ENCODE data around the gene DNAJB9.
"Not testable (repeated sequence)": the region's sequence is repeated elsewhere in the genome, so short reads cannot be mapped to it uniquely, and the experiment has no call there.

Gene DNAJB9

DNA sequence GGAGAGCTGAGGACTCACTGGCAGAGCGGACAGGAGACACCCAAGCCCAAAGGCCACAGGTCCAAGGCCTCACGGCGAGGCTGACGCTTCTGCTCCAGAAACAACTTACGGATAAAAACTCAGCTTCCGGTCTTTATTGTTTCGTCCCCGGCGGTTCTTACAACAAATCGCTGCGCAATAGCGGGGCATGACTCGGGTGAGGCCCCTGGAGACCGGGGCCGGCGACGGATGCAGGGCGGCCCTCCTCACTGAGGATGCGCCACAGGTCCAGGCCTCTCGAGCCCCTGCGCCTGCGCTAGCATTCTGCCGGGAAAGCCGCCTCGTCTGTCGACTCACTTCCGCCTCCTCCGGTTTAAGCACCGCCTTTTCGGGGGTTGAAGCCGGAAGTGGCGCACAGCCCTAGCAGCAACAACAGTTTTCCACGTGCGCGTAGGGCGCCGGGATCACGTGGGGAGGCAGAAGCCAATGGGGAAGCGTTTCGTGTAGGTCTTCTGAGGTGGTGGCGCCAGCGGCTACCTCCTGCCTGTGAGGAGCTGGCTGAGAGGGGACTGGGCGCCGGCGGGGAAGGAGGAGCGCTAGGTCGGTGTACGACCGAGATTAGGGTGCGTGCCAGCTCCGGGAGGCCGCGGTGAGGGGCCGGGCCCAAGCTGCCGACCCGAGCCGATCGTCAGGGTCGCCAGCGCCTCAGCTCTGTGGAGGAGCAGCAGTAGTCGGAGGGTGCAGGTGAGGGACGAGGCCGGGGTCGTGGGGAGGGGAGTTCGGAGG, at the start of gene DNAJB9, which contains the start of gene THAP5:
TSS of gene DNAJB9 (plus strand) at position 494 of the 765 bp plus-strand sequence. CDS start 1,853 bp downstream, outside the sequence.
TSS of gene THAP5 (minus strand) at position 326 of the 765 bp plus-strand sequence. CDS start at position 189, 137 bp downstream.
- DNase-seq, result peak; percentile 99

DNA sequence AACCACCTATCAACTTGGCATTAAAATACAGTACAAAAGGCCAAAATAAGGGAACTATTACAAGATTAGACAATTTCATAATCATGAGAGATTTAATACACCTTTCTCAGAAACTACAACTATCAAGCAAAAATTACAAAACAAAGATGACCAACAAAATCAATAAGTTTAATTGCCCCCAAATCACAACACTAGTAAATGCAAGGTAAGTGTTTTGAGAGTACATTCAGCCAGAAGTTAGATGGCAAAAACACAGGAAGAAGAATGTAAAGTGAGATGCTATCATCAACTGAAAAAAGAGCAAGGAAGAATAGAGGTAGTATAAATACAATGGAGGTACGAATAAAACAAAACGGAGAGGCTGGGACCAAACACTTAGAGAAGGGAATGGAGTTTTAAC, 46.9 kb upstream of the DNAJB9 start:
- DNase-seq, result no peak

- no peak for DNase-seq
Observed at GRCh38 chr7:108525327-108525984, 44.2 kb upstream of the DNAJB9 start.

DNA sequence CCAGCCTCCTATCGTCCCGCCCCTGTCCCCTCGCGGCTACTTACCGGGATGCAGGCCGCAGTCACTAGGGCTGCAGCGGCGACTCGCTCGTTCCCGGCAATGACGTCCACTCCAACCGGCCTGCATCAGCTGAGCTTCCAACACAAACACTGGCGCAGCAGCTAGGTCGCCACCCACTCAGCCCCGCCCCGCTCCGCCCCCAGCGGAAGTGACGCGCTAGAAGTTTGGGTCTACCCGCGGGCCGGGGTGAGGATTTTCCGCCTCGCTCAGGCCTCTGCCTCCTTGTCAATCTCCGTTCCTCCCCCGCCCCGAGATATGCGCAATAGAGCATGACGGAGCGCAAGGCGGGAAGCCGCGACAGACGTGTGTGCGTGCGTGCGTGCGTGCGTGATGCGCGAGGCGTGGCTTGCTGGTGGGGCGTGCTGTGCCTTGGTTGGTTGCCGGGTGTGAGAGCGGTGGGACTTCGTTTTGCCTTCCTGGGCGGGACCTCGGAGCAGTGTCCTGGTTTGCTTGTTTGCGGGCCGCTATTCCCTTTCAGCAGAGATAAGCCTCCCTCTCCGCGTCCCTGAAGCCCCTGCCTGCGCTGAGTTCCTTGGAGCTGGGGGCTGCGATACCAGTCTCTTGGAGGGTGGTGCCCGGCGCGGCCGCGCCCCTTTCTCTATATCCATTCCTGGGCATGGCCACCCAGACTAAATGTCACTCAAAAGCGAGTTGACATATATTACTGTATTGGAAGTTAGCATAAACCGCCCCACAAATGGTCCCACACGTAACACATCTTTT, 43.5 kb upstream of the DNAJB9 start, which contains the start of gene PNPLA8:
TSS of gene PNPLA8 (minus strand) at position 151 of the 783 bp plus-strand sequence. CDS start 10,644 bp downstream, outside the sequence.
- peak; percentile 100 for DNase-seq

- no peak for DNase-seq
Observed at GRCh38 chr7:108526768-108527017, 43.0 kb upstream of the DNAJB9 start.

DNA sequence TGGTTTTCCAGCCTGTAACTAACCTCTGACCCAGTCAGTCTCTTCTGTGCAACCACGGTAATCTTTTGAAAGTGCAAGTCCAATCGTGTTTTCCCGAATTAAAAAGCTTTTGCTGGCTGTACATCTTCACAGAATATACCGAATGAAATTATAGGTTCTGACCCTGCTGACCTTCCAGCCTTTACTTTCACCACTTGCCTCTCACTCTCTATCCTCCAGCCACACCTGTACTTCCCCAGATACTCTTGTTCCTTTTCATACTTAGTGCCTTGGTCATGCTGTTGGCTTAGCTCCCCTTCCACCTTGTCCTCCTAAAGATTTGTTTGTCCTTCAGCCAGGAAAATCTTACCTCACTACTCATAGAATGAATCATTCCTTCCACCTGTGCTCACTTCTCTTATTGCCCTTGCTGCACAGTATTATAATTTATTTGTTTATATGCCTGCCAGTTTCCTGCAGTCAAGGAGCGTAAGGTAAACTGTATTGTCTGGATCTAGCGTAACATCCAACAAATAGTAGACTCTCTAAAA, 41.4 kb upstream of the DNAJB9 start:
- DNase-seq, result no peak

DNA sequence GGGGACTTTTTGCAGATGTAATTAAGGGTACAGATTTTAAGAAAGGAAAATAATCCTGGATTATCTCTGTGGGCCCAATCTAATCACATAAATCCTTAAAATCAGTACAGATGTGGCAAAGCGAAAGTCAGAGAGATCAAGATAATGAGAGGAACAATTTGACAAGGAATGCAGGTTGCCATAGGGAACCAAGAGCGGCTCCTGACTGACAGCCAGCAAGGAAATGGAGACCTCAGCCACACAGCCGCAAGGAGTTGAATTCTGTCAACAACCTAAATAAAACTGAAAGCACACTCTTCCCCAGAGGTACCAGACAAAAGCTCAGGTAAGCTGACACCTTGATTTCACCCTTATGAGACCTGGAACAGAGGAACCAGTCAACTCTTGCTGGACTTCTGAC, 40.3 kb upstream of the DNAJB9 start:
- no peak for DNase-seq

- DNase-seq, result no peak
Observed at GRCh38 chr7:108533712-108534111, 36.0 kb upstream of the DNAJB9 start.

- no peak for DNase-seq
Observed at GRCh38 chr7:108535257-108535656, 34.4 kb upstream of the DNAJB9 start.

DNA sequence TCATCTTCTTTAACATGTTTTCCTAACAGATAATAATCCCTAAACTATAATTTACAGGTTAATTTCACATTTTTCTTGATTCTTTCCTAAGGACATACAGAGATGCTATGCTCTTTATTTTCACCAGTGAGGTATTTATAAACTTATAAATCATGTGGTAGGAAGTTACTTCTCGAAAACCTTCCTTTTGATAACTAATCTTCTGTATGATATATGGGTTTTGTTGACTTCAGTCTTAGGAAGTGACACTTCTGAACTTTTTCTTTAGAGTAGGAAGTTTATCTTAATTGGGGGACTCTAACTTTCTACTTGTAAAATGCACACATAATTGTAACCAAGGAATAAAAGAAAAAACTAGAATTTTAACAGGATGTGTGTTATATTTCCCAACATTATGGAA, 33.9 kb upstream of the DNAJB9 start:
- no peak for DNase-seq

DNA sequence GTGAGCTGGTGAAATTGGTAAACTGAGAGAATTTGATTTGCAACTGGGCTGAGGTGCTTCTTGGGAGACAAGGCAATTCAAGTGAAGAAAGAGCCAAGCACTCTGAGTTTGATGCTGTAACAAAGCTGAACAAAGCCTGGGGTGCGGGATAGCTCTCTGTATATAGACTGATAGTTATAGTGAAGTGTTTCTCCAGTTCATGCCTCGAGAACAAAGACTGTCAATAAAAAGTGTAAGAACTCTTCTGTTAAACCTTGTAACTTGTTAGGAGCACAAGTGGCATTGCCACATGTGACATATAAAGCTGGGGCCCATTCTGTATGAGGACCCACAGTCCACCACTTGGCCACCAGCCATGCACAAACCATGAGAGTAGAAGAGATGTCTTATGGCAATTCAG, 32.4 kb upstream of the DNAJB9 start:
- DNase-seq, result no peak

- not testable (repeated sequence) for DNase-seq
Observed at GRCh38 chr7:108538236-108538635, 31.4 kb upstream of the DNAJB9 start.

DNA sequence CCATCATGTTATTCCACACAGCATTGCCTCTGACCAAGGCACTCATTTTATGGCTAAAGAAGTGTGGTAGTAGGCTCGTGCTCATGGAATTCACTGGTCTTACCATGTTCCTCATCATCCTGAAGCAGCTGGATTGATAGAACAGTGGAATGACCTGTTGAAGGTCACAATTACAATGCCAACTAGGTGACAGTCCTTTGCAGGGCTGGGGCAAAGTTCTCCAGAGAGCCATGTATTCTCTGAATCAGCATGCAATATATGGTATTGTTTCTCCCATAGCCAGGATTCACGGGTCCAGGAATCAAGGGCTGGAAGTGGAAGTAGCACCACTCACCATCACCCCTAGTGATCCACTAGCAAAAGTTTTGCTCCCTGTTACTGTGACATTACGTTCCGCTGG, 31.0 kb upstream of the DNAJB9 start:
- DNase-seq, result not testable (repeated sequence)

- no peak for DNase-seq
Observed at GRCh38 chr7:108541478-108541877, 28.2 kb upstream of the DNAJB9 start.

DNA sequence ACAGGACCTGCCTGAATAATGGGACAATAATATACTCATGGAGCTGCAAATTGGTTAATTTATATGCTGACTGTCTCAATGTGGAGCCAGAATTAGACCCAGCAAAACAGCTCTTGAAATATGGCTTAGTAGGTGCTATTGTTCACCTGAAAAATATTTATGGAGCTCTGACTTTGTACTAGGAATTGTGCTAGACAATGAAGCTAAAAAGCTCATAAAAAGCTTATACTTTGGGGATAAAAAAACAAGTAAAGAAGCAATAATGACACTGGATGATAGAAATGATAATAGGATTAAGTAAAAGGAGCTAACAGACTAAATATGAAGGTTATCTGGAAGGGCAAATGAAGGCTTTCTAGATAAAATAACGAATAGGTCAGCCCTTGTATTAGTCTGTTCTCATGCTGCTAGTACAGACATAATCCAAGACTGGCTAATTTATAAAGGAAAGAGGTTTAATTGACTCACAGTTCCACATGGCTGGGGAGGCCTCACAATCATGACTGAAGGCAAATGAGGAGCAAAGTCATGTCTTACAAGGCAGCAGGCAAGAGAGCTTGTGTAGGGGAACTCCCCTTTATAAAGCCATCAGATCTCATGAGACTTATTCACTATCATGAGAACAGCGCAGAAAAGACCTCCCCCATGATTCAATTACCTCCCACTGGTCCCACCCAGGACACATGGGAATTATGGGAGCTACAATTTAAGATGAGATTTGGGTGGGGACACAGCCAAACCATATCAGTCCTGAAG, 21.4 kb upstream of the DNAJB9 start:
- not testable (repeated sequence) for DNase-seq

DNA sequence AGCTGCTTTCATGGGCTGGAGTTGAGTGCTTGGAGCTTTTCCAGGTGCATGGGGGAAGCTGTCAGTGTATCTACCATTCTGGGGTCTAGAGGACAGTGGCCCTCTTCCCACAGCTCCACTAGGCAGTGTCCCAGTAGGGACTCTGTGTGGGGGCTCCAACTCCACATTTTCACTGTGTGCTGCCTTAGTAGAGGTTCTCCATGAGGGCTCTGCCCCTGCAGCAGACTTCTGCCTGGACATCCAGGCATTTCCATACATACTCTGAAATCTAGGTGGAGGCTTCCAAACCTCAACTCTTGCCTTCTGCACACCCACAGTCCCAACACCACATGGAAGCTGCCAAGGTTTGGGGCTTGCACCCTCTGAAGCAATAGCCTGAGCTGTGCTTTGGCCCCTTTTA, 13.0 kb upstream of the DNAJB9 start:
- not testable (repeated sequence) for DNase-seq

- no peak for DNase-seq
Observed at GRCh38 chr7:108557191-108557590, 12.5 kb upstream of the DNAJB9 start.

DNA sequence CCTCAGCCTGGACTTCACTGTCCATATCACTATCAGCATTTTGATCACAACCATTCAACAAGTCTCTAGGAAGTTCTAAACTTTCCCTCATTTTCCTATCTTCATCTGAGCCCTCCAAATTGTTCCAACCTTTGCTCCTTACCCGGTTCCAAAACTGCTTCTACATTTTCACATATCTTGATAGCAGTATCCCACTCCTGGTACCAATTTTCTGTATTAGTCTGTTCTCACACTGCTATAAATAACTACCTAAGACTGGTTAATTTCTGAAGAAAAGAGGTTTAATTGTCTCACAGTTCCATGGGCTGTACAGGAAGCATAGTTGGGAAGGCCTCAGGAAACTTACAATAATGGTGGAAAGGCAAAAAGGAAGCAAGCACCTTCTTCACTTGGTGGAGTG, 12.1 kb upstream of the DNAJB9 start:
- no peak for DNase-seq

DNA sequence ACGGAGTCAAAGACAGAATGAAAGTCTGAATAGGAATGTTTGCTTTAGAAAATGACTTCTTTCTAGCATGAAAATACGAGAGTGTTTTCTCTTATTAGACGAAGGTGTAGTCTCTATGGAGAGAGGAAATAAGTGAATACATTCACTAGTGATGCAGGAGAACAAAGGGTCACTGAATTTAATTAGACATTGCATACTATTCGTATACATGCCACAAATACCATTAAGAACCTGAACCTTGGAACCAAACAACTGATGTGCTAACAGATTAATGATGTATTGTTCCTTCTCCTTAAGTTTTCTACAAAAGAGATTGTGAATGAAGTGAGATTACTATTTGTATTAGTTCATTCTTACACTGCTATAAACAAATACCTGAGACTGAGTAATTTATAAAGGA, 10.4 kb upstream of the DNAJB9 start:
- DNase-seq, result no peak

DNA sequence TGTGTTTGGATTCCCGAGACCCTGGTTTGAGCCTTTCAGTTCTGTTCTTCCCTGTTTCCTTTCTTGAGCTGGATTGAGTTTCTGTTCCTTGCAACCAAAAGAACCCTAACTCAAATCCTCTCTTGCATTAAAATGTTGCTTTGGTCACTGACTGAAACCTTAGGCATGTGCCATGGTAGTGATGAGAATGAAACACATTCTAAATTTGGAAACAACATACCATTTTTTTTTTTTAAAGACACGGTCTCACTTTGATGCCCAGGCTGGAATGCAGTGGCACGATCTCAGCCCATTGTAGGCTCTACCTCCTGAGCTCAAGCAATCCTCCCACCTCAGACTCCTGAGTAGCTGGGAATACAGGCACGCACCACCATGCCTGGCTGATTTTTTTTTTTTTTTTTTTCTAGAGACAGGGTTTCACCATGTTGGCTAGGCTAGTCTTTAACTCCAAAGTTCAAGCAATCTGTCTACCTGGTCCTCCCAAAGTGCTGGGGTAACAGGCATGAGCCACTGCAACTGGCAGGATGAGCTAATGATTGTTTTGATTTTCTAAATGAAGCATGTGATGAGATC, 8.5 kb upstream of the DNAJB9 start:
- DNase-seq, result no peak

GRCh38 chr7:108565987-108566386, 3.7 kb upstream of the DNAJB9 start:
- no peak for DNase-seq

DNA sequence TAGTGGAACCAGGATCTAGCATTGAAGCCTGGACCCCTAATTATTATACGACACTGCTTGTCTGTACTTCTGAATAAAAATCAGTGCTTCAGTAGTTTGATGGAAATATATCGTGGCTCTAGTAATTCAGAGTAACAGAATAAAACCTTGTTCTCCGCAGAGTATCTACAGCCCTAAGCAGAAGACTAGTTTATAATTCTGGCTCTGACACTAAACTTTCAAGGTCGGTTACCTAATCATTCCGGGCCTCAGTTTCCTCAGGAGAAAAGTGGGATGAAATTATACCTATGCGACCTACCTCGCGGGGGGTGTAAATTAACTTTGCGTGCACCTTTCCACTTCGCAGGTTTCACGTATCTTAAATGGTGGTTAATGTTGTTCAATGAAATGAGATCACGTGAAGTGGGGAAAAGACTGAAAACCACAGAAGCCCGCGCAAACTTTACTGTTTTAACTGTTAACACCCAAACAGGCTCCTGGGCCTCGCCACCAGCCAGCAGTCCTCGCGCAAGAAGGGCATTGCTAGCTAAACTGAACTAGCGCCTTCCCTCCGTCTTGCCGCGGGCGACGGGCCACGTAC, 783 bp upstream of the DNAJB9 start:
- peak in 1 of 2 experiments; percentile 32 for DNase-seq

All from activated CD4-positive, alpha-beta T cell treated with anti-CD3 and anti-CD28 coated beads, Interleukin-2, amount 50 U/mL, for 4 hours (primary cell).